GM12865 (cell line): ENCODE results near the gene DSTYK.

ENCODE experiments used
- DNase-seq: peaks from one replicate; pipeline ENCODE4 v3.0.0; 2010; ENCODE audit warnings: low read depth
- H3K4me3 ChIP-seq: 2 replicates; pipeline ENCODE4 v1.5.1; 2011; ENCODE audit warnings: mild to moderate bottlenecking, low read depth, low read length, control low read depth
- CTCF ChIP-seq: IDR thresholded peaks from 2 replicates; pipeline ENCODE4 v1.5.1; 2011; ENCODE audit warnings: low read length, control low read depth, low read depth, inconsistent platforms; ENCODE audit not compliant: insufficient read depth; ENCODE audit errors: missing control alignments

Gene DSTYK, protein sequence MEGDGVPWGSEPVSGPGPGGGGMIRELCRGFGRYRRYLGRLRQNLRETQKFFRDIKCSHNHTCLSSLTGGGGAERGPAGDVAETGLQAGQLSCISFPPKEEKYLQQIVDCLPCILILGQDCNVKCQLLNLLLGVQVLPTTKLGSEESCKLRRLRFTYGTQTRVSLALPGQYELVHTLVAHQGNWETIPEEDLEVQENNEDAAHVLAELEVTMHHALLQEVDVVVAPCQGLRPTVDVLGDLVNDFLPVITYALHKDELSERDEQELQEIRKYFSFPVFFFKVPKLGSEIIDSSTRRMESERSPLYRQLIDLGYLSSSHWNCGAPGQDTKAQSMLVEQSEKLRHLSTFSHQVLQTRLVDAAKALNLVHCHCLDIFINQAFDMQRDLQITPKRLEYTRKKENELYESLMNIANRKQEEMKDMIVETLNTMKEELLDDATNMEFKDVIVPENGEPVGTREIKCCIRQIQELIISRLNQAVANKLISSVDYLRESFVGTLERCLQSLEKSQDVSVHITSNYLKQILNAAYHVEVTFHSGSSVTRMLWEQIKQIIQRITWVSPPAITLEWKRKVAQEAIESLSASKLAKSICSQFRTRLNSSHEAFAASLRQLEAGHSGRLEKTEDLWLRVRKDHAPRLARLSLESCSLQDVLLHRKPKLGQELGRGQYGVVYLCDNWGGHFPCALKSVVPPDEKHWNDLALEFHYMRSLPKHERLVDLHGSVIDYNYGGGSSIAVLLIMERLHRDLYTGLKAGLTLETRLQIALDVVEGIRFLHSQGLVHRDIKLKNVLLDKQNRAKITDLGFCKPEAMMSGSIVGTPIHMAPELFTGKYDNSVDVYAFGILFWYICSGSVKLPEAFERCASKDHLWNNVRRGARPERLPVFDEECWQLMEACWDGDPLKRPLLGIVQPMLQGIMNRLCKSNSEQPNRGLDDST

DNA sequence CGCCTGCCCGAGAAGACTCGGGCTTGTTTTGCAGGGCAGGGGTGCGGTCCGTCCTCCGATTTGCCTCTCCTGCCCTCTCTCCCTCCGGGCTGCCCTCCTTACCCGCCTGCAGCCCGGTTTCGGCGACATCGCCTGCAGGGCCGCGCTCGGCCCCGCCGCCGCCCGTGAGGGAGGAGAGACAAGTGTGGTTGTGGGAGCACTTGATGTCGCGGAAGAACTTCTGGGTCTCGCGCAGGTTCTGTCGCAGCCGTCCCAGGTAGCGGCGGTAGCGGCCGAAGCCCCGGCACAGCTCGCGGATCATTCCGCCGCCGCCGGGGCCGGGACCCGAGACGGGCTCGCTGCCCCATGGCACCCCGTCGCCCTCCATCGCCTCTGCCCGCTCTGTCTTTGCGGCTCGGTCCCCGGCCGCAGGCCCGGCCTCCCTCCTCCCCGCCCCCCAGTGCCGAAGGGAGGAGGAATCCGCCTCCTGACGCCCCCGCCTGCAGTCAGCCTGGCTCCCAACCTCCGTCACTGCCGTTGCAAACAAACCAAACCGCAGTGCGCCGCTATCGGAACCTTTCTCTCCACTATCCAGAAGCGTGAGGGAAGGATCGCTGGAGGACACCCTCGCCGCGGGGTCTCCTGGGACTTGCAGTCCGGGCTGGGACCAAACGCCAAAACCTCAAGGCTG lies at the start of gene DSTYK:
DSTYK (minus strand) TSS at position 534 of the 670 bp plus-strand sequence; CDS start at position 367, 167 bp downstream.
- peak; percentile 95 for DNase-seq
- peak within 1 kb of the TSS; percentile 80 for H3K4me3 ChIP-seq
- TF ChIP-seq CTCF = no peak

- TF ChIP-seq CTCF = no peak
- no peak for DNase-seq
- no peak overlapping the region for H3K4me3 ChIP-seq
Measured at GRCh38 chr1:205259998-205260397, 48.5 kb upstream of the DSTYK start.

- no peak for DNase-seq
- H3K4me3 ChIP-seq = no peak overlapping the region
- no peak for TF ChIP-seq CTCF
Measured at GRCh38 chr1:205259324-205259832, 47.9 kb upstream of the DSTYK start.

GRCh38 chr1:205258719-205259118 lies 47.2 kb upstream of the DSTYK start:
- TF ChIP-seq CTCF = no peak
- DNase-seq = no peak

DNA sequence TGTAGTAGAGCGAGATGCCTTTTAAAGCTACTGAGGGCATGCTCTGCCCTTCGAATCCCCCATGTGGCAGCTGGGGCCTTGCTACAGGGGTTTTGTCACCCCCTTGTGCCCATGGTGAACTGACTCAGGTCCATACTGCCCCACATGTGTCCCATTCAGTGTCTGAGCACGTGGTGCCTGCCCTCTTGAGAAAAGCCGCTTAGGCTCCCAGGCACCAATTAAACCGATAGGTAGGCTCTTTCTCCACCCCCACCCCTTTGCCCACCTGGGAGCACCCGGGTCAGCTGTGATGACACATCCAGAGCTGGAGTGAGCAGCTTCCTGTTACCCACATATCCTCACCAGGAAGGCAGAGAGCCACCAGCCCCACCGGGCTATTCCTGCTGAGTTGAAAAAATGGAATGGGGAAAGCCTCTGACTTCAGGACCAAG lies 46.8 kb upstream of the DSTYK start:
- DNase-seq = no peak
- no peak overlapping the region for H3K4me3 ChIP-seq
- TF ChIP-seq CTCF = no peak

More at GRCh38 chr1:205258719-205259118, 47.2 kb upstream of the DSTYK start:
- H3K4me3 ChIP-seq = no peak overlapping the region

DNA sequence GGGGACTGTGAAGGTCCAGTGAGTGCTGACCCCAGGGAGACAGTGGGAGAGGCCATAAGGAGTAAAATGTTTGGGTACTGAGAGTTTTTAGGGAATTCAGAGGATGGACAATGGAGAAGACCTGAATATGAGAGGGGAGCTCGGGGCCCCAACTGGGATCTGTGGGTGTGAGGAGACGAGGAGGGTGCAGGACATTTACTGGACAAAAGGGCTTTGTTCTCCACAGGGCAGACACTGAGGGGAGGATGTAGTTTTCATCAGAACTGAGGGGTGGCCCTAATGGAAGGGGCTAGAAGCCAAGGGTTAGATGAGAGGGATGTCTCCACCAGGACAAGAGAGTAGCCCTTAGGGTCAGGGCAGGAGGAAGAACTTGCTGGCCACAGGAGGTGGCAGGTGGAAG lies 46.2 kb upstream of the DSTYK start:
- no peak overlapping the region for H3K4me3 ChIP-seq
- DNase-seq = no peak
- TF ChIP-seq CTCF = no peak
